Measurements from ENCODE around the gene CD83. TPM values are rescaled to one million over a fixed set of nuclear protein-coding genes. Genes with fewer than 3 reads are reported as not detected.
A peak's percentile ranks its signal among the peaks of the same experiment; 100 is the strongest.

Gene CD83
- total and polyA plus RNA-seq, 9 of the 15 experiments (the other 6 are each of a cell fraction or from before 2014, with no cell fraction given): 2.5 to 4.1 (median 3.4) TPM

GRCh38 chr6:14135893-14136539 lies 18.4 kb downstream of the CD83 start (continued):
- TF ChIP-seq HMG20B (CRISPR knock-in tag; IDR thresholded peaks at IDR 0.05) (no peak), UBTF (IDR thresholded peaks at IDR 0.05; ENCODE audit: borderline replicate concordance in 1 of 2, low read depth in 2 of 2, low read length in 2 of 2) (0 out of 4 replicates have a peak, but pooled peaks of 1 of the 2 experiments have one; percentile 22), MEIS2 (IDR thresholded peaks at IDR 0.05; ENCODE audit: partially characterized antibody) (peak; percentile 64), ZNF232 (CRISPR knock-in tag; IDR thresholded peaks at IDR 0.05) (no peak), ZNF146 (CRISPR knock-in tag; IDR thresholded peaks at IDR 0.05; ENCODE audit: unreplicated experiment) (no peak), NUFIP1 (IDR thresholded peaks at IDR 0.05; ENCODE audit: partially characterized antibody) (no peak), SREBF1 (IDR thresholded peaks at IDR 0.05; ENCODE audit: borderline replicate concordance, low read depth, low read length) (no peak), ZNF121 (CRISPR knock-in tag; conservative IDR thresholded peaks at IDR 0.05) (no peak), SIN3A (IDR thresholded peaks at IDR 0.05; ENCODE audit: borderline replicate concordance in 2 of 2, control insufficient read depth in 1 of 2, low read depth in 2 of 2, low read length in 2 of 2) (no peak), ZNF75A (CRISPR knock-in tag; IDR thresholded peaks at IDR 0.05) (peak; percentile 72), DPF2 (IDR thresholded peaks at IDR 0.05) (peak; percentile 60; the same call in 1 of the 2 replicates), YBX1 (IDR thresholded peaks at IDR 0.05) (no peak), ADNP (tag; IDR thresholded peaks at IDR 0.05) (0 out of 2 replicates have a peak, but pooled peaks have one; percentile 18), SPI1 (IDR thresholded peaks at IDR 0.05; ENCODE audit: borderline replicate concordance, low read depth, low read length) (peak; percentile 26; the same call in 1 of the 2 replicates), KDM2B (CRISPR knock-in tag; IDR thresholded peaks at IDR 0.05) (no peak)
- TF ChIP-seq, protein P1, sequence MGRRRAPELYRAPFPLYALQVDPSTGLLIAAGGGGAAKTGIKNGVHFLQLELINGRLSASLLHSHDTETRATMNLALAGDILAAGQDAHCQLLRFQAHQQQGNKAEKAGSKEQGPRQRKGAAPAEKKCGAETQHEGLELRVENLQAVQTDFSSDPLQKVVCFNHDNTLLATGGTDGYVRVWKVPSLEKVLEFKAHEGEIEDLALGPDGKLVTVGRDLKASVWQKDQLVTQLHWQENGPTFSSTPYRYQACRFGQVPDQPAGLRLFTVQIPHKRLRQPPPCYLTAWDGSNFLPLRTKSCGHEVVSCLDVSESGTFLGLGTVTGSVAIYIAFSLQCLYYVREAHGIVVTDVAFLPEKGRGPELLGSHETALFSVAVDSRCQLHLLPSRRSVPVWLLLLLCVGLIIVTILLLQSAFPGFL (CRISPR knock-in tag; IDR thresholded peaks at IDR 0.05): 0 out of 2 replicates have a peak, but pooled peaks have one; percentile 20
- TF ChIP-seq, protein P2, sequence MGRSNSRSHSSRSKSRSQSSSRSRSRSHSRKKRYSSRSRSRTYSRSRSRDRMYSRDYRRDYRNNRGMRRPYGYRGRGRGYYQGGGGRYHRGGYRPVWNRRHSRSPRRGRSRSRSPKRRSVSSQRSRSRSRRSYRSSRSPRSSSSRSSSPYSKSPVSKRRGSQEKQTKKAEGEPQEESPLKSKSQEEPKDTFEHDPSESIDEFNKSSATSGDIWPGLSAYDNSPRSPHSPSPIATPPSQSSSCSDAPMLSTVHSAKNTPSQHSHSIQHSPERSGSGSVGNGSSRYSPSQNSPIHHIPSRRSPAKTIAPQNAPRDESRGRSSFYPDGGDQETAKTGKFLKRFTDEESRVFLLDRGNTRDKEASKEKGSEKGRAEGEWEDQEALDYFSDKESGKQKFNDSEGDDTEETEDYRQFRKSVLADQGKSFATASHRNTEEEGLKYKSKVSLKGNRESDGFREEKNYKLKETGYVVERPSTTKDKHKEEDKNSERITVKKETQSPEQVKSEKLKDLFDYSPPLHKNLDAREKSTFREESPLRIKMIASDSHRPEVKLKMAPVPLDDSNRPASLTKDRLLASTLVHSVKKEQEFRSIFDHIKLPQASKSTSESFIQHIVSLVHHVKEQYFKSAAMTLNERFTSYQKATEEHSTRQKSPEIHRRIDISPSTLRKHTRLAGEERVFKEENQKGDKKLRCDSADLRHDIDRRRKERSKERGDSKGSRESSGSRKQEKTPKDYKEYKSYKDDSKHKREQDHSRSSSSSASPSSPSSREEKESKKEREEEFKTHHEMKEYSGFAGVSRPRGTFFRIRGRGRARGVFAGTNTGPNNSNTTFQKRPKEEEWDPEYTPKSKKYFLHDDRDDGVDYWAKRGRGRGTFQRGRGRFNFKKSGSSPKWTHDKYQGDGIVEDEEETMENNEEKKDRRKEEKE (IDR thresholded peaks at IDR 0.05; ENCODE audit: borderline replicate concordance in 1 of 2, control insufficient read depth in 1 of 2, low read depth in 2 of 2, low read length in 1 of 2): no peak
- TF ChIP-seq, protein P3, sequence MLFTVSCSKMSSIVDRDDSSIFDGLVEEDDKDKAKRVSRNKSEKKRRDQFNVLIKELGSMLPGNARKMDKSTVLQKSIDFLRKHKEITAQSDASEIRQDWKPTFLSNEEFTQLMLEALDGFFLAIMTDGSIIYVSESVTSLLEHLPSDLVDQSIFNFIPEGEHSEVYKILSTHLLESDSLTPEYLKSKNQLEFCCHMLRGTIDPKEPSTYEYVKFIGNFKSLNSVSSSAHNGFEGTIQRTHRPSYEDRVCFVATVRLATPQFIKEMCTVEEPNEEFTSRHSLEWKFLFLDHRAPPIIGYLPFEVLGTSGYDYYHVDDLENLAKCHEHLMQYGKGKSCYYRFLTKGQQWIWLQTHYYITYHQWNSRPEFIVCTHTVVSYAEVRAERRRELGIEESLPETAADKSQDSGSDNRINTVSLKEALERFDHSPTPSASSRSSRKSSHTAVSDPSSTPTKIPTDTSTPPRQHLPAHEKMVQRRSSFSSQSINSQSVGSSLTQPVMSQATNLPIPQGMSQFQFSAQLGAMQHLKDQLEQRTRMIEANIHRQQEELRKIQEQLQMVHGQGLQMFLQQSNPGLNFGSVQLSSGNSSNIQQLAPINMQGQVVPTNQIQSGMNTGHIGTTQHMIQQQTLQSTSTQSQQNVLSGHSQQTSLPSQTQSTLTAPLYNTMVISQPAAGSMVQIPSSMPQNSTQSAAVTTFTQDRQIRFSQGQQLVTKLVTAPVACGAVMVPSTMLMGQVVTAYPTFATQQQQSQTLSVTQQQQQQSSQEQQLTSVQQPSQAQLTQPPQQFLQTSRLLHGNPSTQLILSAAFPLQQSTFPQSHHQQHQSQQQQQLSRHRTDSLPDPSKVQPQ (CRISPR knock-in tag; IDR thresholded peaks at IDR 0.05; ENCODE audit: borderline replicate concordance): no peak

Measured in K562 (cell line).